Measurements from ENCODE around the gene MPPED2.
"Not testable (repeated sequence)": the region's sequence is repeated elsewhere in the genome, so short reads cannot be mapped to it uniquely, and the experiment has no call there.

The MPPED2 gene

GRCh38 chr11:30560206-30561106 lies 25.7 kb downstream of the MPPED2 start:
- Mint-ChIP-seq H3K27me3 (no peaks in the 10 kb centered on the region), H3K4me3 (no peak overlapping the region), H3K9me3 (no peaks in the 10 kb centered on the region), H3K4me1 (no peaks in the 10 kb centered on the region), H3K36me3 (no peaks in the 10 kb centered on the region), H3K27ac (no peak overlapping the region)
- ATAC-seq, result no peak

DNA sequence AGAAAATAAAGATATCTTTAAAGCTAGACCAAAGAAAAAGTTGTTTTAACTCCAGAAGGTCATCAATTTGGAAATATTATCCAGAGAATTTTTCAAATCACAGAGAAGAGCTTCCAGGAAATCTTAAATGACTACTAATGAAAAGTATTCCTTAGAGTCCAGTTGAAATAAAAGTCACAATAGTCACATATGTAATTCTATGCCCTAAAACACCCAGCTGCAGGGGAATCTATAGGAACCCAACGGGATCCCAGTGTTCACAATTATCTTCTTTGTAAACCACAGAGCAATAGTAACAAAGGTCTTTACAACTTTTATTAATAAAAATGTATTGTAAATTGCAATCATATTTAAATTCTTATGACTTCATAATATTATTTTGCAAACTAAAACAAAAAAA lies 27.1 kb downstream of the MPPED2 start:
- no peak for ATAC-seq
- no peak overlapping the region for H3K27ac Mint-ChIP-seq
- H3K4me3 Mint-ChIP-seq, result no peak overlapping the region
- no peaks in the 10 kb centered on the region for H3K27me3 Mint-ChIP-seq
- no peaks in the 10 kb centered on the region for H3K4me1 Mint-ChIP-seq
- H3K9me3 Mint-ChIP-seq, result no peaks in the 10 kb centered on the region
- no peaks in the 10 kb centered on the region for H3K36me3 Mint-ChIP-seq

- H3K4me3 Mint-ChIP-seq, ATAC-seq, H3K36me3 Mint-ChIP-seq, H3K4me1 Mint-ChIP-seq, H3K27ac Mint-ChIP-seq, H3K9me3 Mint-ChIP-seq, H3K27me3 Mint-ChIP-seq: not testable (repeated sequence)
Measured at GRCh38 chr11:30554587-30554986, 31.6 kb downstream of the MPPED2 start.

DNA sequence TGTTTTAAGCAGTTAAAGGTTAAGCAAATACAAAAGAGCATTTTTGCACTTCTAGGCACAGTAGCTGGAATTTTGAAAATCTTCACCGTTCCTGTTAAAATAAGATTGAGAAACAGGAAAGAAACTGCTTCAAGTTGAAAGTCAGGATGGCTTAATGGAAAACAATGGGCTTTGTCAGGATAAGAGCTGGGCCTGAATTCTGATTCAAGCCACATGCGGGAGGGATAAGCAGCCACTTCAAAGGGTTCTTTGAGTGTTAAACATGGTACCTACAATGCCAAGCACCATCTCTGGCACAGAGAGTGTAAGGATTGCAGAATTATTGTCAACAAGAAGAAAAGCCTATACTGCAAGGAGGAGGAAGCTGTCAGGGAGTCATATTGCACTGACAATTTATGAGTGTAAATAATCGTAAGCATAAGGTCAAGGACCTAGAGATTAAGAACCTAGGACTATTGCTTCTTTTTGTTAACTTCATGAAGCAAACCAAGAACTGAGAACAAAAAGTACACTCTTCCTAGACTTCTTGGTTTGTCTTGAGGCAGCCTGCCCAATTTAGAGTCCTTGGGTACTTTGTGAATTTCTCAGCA lies 32.5 kb downstream of the MPPED2 start:
- ATAC-seq, result no peak
- H3K4me1 Mint-ChIP-seq, result no peaks in the 10 kb centered on the region
- no peak overlapping the region for H3K27ac Mint-ChIP-seq
- H3K27me3 Mint-ChIP-seq, result no peaks in the 10 kb centered on the region
- no peaks in the 10 kb centered on the region for H3K36me3 Mint-ChIP-seq
- no peak overlapping the region for H3K4me3 Mint-ChIP-seq
- no peaks in the 10 kb centered on the region for H3K9me3 Mint-ChIP-seq

DNA sequence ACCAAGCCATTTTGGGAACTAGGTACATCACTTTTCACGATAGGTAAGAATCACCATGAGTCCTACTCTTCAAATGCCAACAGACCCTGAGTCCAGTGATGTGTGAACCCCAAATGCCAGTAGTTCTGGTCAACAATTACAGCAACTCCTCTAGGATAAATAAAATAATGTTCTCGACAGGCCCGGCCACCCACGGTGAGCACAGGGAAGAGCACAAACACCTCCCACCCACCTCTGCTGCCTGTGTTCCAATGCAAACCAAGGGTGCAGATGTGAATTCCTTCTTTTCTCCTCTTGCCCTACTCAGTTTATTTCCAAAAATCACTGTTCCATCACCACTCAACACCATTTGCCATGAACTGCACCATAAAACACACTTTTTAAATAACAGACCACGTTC lies 33.3 kb downstream of the MPPED2 start:
- Mint-ChIP-seq H3K9me3 (no peaks in the 10 kb centered on the region), H3K4me1 (no peaks in the 10 kb centered on the region), H3K27me3 (no peaks in the 10 kb centered on the region), H3K36me3 (no peaks in the 10 kb centered on the region), H3K4me3 (no peak overlapping the region), H3K27ac (no peak overlapping the region)
- ATAC-seq, result no peak

DNA sequence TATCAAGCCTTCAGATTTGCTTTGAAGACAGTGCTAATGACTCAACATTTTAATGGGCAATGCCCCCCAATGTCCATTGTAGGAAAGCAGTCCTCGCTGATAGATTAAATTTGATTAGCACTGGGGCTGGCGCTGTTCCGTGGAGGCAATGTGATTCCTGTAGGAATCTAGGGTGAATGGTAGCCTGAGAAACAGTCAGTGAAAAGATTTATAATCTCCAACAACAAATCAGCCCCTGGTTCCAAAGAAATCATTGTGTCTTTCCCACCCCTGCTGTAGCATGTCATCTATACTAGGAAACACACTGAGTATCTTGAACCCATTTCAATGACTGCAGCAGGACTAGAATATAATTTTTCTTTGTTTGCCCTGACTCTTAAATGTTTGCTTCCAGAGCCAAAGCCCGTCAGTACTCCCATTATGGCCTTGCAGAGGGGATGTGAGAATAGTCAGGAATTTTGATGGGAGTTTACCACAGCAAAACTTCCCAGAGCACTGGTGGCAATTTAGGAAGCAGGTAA lies 36.1 kb downstream of the MPPED2 start:
- Mint-ChIP-seq H3K4me3 (no peak overlapping the region), H3K27ac (no peak overlapping the region), H3K36me3 (no peaks in the 10 kb centered on the region), H3K4me1 (no peaks in the 10 kb centered on the region), H3K27me3 (no peaks in the 10 kb centered on the region), H3K9me3 (no peaks in the 10 kb centered on the region)
- ATAC-seq, result no peak

DNA sequence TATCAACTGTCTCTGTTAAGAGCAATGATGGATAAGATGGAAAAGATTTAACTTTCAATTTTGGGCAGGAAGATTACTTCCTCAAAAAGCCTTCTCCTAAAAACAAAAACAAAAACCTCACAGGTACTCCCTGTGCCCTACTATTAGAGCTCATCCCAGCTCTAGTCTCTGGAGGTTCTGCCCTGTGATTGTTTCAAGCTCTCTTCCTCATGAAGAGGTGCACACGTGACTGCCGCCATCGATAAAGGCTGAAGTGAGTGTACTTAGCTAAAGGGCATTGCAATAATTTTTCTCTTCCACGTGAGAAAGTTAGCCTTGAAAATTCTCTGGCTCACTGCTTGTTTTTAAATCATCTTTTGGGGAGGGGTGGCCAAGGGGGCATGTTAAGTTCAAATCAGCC lies 36.6 kb downstream of the MPPED2 start:
- no peak for ATAC-seq
- Mint-ChIP-seq H3K4me3 (no peak overlapping the region), H3K27ac (no peak overlapping the region), H3K27me3 (no peaks in the 10 kb centered on the region), H3K36me3 (no peaks in the 10 kb centered on the region), H3K4me1 (no peaks in the 10 kb centered on the region), H3K9me3 (no peaks in the 10 kb centered on the region)

DNA sequence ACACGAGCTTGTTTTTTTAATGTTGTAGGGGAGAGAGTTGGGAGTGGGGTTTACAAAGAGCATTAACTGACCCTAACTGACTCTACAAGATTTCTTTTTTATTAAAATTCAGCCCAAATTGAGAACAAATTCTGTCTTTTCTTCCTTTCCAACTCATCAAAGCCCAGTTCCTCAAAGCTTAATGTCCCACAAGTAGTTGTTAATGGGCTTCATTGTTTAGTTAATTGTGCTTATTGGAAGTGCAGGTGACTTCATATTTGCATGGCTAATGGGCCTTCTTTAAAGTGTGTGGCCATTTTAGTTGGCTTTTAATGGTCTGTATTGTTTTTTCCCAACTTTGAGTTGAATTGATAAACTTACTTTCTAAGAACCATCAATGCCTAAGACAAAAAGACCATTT lies 39.8 kb downstream of the MPPED2 start:
- Mint-ChIP-seq H3K36me3 (no peaks in the 10 kb centered on the region), H3K9me3 (no peaks in the 10 kb centered on the region), H3K4me3 (no peak overlapping the region), H3K27ac (no peak overlapping the region), H3K27me3 (no peaks in the 10 kb centered on the region), H3K4me1 (no peaks in the 10 kb centered on the region)
- ATAC-seq, result no peak

DNA sequence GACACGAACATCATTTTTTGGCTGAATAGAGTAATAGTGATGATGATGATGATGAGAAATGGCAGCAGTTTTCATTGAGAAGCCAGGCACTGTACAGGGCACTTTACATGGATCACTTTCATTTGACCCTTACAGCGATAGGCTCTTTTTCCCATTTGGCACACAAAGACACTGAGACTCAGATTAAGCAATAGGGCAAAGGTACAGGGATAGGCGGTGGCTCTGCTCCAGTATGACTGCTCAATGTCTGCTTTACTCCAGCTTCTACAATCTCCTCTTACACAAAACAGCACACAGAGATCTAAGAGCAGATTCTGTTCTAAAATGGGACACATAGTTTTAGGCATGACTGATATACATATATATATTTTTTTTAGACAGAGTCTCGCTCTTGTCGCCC lies 40.6 kb downstream of the MPPED2 start:
- Mint-ChIP-seq H3K36me3 (no peaks in the 10 kb centered on the region), H3K27ac (no peak overlapping the region), H3K9me3 (no peaks in the 10 kb centered on the region), H3K4me1 (no peaks in the 10 kb centered on the region), H3K4me3 (no peak overlapping the region), H3K27me3 (no peaks in the 10 kb centered on the region)
- ATAC-seq, result no peak

GRCh38 chr11:30543066-30543465 lies 43.1 kb downstream of the MPPED2 start:
- Mint-ChIP-seq H3K4me3 (no peak overlapping the region), H3K9me3 (no peaks in the 10 kb centered on the region), H3K27me3 (no peaks in the 10 kb centered on the region), H3K36me3 (no peaks in the 10 kb centered on the region), H3K4me1 (no peaks in the 10 kb centered on the region), H3K27ac (no peak overlapping the region)
- no peak for ATAC-seq

DNA sequence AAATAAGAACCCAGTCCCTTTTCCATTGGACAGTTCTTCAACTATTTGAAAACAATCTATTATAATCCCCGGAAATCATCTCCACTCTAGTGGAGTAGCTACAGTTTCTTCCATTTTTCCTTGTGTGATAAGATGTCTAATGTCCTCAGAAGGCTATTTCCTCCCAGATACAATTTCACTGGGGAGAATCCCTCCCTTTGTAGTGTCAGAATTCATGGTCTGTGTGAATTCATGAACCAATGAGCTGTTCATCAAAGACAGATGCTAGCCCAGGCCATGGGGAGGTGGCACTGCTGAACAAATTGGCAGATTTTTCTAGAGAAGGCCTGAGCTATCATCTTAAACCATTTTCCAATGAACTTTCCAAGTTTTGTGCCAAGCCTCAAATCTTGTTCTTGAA lies 45.4 kb downstream of the MPPED2 start:
- H3K4me1 Mint-ChIP-seq, result no peaks in the 10 kb centered on the region
- no peaks in the 10 kb centered on the region for H3K9me3 Mint-ChIP-seq
- H3K27ac Mint-ChIP-seq, result no peak overlapping the region
- H3K36me3 Mint-ChIP-seq, result no peaks in the 10 kb centered on the region
- H3K27me3 Mint-ChIP-seq, result no peaks in the 10 kb centered on the region
- H3K4me3 Mint-ChIP-seq, result no peak overlapping the region
- ATAC-seq, result no peak

GRCh38 chr11:30538251-30538650 lies 47.9 kb downstream of the MPPED2 start:
- Mint-ChIP-seq H3K4me1 (no peaks in the 10 kb centered on the region), H3K27ac (no peak overlapping the region), H3K9me3 (no peaks in the 10 kb centered on the region), H3K4me3 (no peak overlapping the region), H3K36me3 (no peaks in the 10 kb centered on the region), H3K27me3 (no peaks in the 10 kb centered on the region)
- no peak for ATAC-seq

DNA sequence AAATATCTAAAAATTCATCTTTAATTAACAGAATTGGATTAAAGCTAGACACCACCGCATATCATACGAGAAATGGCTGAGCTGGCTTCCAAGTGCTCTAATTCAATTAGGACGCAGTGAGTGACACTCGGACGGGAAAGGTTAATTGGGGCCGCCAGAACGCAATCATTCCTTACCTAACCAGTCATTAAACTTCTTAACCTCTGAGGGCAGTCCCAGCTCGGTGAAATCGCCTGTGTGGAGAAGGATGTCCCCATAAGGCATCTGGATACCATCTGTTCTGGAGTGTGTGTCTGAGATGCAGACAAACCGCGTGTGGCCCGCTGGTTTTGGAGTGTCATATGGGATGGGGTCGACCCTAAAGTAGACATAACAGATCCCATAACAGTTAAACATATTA lies 50.3 kb downstream of the MPPED2 start:
- H3K9me3 Mint-ChIP-seq, result no peaks in the 10 kb centered on the region
- no peaks in the 10 kb centered on the region for H3K36me3 Mint-ChIP-seq
- H3K27me3 Mint-ChIP-seq, result no peaks in the 10 kb centered on the region
- H3K27ac Mint-ChIP-seq, result no peak overlapping the region
- no peak overlapping the region for H3K4me3 Mint-ChIP-seq
- ATAC-seq, result no peak
- no peaks in the 10 kb centered on the region for H3K4me1 Mint-ChIP-seq

DNA sequence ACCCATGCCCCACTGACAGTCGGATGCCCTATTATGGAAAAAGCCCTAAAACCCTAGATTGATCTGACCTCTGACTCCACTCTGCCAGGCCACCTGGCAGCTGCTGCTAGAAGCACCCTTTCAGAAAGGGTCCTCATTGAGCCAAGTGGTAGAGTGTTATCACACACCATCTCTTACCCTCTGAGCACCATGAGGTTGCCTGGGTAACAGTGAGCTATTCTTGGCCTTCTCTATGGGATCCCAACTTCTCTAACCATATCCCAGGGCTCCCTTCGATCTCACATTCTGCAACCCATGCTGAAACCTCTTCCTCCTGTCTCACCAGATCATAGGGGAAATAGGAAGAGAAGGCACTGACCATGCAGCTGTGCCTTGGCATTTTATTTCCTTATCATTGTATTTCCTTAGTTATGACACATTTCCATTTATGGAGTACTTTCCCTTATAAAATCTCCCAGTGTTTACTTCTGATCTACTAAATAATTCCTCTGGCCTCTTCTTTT lies 52.7 kb downstream of the MPPED2 start:
- H3K36me3 Mint-ChIP-seq, result no peaks in the 10 kb centered on the region
- no peaks in the 10 kb centered on the region for H3K9me3 Mint-ChIP-seq
- no peak overlapping the region for H3K27ac Mint-ChIP-seq
- H3K27me3 Mint-ChIP-seq, result no peaks in the 10 kb centered on the region
- no peaks in the 10 kb centered on the region for H3K4me1 Mint-ChIP-seq
- no peak overlapping the region for H3K4me3 Mint-ChIP-seq
- no peak for ATAC-seq

DNA sequence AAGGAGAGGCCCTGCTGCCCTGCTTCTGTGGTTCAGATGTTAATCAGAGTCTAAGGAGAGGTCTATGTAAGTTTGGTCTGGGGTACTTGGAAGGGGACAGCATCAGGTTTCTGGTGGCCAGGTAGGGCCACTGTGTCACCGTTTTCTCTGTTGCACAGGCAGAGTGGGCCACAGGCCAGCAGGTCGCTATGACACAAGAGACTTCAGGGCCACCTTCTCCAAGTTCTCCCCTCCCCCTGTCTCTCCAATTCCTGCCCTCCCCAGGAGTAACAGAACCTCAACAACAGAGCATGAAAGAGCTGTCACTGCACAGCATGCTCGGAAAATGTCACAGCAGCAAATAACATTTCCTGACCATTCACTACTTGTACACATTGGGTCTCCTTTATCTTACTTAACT lies 58.6 kb downstream of the MPPED2 start:
- H3K27me3 Mint-ChIP-seq, result no peaks in the 10 kb centered on the region
- H3K36me3 Mint-ChIP-seq, result no peaks in the 10 kb centered on the region
- no peak for ATAC-seq
- H3K27ac Mint-ChIP-seq, result no peak overlapping the region
- no peaks in the 10 kb centered on the region for H3K9me3 Mint-ChIP-seq
- no peak overlapping the region for H3K4me3 Mint-ChIP-seq
- H3K4me1 Mint-ChIP-seq, result no peaks in the 10 kb centered on the region

GRCh38 chr11:30526558-30526957 lies 59.6 kb downstream of the MPPED2 start:
- ATAC-seq, result no peak
- H3K4me3 Mint-ChIP-seq, result no peak overlapping the region
- no peaks in the 10 kb centered on the region for H3K4me1 Mint-ChIP-seq
- H3K9me3 Mint-ChIP-seq, result no peaks in the 10 kb centered on the region
- H3K36me3 Mint-ChIP-seq, result no peaks in the 10 kb centered on the region
- H3K27me3 Mint-ChIP-seq, result no peaks in the 10 kb centered on the region
- no peak overlapping the region for H3K27ac Mint-ChIP-seq

All from stimulated activated memory B cell treated with anti-CD40 and anti-IgM and Interleukin-4, amounts not matched to agents 10 μg/mL and 1 μg/mL and 100 μg/mL, for 72 hours (primary cell).